Osteocyte (in vitro differentiated cells): ENCODE data around the gene PPIAL4G. TPM values are rescaled to one million over a fixed set of nuclear protein-coding genes. Genes with fewer than 3 reads are reported as not detected.

Source experiments
- total RNA-seq: library from RNA; stranded (reverse); gene quantifications from 2 replicates; pipeline ENCODE4 v1.2.1, GENCODE V29; 2021

The PPIAL4G gene
- total RNA-seq, 1 donor from 2014 or later, result not detected

Other genes starting within 250 kb of the PPIAL4G start
- 30.3 and 30.5 TPM in 2 replicates for gene NBPF14, start 112.7 kb upstream of the PPIAL4G start, total RNA-seq